Astrocyte (in vitro differentiated cells and primary cell): ENCODE data around the gene FGF1.

Experiments used
- EZH2 ChIP-seq: IDR thresholded peaks from 2 replicates; pipeline ENCODE4 v1.6.1; 2012; ENCODE audit warnings: mild to moderate bottlenecking, low read length, inconsistent platforms; ENCODE audit not compliant: insufficient read depth
- TF ChIP-seq, protein P1 (sequence below): IDR thresholded peaks from 2 replicates; pipeline ENCODE4 v1.5.1; 2011; ENCODE audit warnings: low read depth, mild to moderate bottlenecking, inconsistent platforms, low read length, moderate library complexity; ENCODE audit not compliant: insufficient read depth

DNA sequence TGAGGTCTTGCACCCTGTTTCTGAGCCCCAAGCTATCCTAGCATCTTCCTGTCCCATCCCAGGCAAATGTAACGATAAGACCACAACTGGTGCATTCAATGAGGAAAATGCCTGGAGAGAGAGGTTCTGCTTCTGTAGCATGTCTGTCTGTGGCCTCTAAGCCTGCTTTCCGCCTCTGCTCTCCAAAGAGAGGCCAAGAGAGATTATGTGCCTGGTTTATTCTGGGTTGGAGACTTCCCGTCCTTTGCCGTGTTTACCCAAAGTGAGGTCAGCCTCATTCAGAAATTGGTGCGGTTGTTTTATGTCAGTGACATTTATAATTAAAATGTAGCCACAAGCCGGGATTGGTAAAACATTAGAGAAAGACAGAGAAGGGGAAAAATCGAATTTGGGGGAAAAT is 77.8 kb downstream of the FGF1 start:
- TF ChIP-seq, protein P1, sequence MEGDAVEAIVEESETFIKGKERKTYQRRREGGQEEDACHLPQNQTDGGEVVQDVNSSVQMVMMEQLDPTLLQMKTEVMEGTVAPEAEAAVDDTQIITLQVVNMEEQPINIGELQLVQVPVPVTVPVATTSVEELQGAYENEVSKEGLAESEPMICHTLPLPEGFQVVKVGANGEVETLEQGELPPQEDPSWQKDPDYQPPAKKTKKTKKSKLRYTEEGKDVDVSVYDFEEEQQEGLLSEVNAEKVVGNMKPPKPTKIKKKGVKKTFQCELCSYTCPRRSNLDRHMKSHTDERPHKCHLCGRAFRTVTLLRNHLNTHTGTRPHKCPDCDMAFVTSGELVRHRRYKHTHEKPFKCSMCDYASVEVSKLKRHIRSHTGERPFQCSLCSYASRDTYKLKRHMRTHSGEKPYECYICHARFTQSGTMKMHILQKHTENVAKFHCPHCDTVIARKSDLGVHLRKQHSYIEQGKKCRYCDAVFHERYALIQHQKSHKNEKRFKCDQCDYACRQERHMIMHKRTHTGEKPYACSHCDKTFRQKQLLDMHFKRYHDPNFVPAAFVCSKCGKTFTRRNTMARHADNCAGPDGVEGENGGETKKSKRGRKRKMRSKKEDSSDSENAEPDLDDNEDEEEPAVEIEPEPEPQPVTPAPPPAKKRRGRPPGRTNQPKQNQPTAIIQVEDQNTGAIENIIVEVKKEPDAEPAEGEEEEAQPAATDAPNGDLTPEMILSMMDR: no peak
- TF ChIP-seq EZH2: no peak
